HTR-8/SVneo (cell line): ENCODE measurements around the gene CREB1.
"Not testable (repeated sequence)": the region's sequence is repeated elsewhere in the genome, so short reads cannot be mapped to it uniquely, and the experiment has no call there.

Experiments
- DNase-seq: peaks from one replicate; pipeline ENCODE4 v3.0.0; 2011; ENCODE audit warnings: low spot score, mixed read lengths; ENCODE audit not compliant: insufficient read length
- FAIRE-seq: peaks from 2 replicates; lab custom pipeline; 2011; peaks lifted over from hg19 to GRCh38; lab: Jason Lieb, UNC

Gene CREB1

GRCh38 chr2:207603486-207603885 lies 73.7 kb downstream of the CREB1 start:
- DNase-seq (no peak), FAIRE-seq (no peak)

GRCh38 chr2:207606399-207606798 lies 76.6 kb downstream of the CREB1 start:
- FAIRE-seq (no peak), DNase-seq (no peak)

- DNase-seq (no peak), FAIRE-seq (no peak)
Measured at GRCh38 chr2:207606829-207607228, 77.1 kb downstream of the CREB1 start.

GRCh38 chr2:207612714-207613113 lies 83.0 kb downstream of the CREB1 start:
- no peak for DNase-seq
- no peak for FAIRE-seq

- DNase-seq, result no peak
- FAIRE-seq, result no peak
Measured at GRCh38 chr2:207614824-207615223, 85.1 kb downstream of the CREB1 start.

- peak; percentile 38 for FAIRE-seq
- DNase-seq, result peak; percentile 22
Measured at GRCh38 chr2:207616185-207616584, 86.4 kb downstream of the CREB1 start.

GRCh38 chr2:207617011-207617671 lies 87.4 kb downstream of the CREB1 start:
- peak; percentile 38 for FAIRE-seq
- DNase-seq, result peak; percentile 69

GRCh38 chr2:207619764-207620203 lies 90.0 kb downstream of the CREB1 start:
- FAIRE-seq (no peak), DNase-seq (no peak)

- FAIRE-seq, result no peak
- DNase-seq, result no peak
Measured at GRCh38 chr2:207621501-207622039, 91.8 kb downstream of the CREB1 start.

GRCh38 chr2:207624185-207625013 lies 94.6 kb downstream of the CREB1 start:
- DNase-seq, result peak; percentile 34
- FAIRE-seq, result no peak

GRCh38 chr2:207625014-207625907 lies 95.5 kb downstream of the CREB1 start, which contains the start of gene METTL21A:
METTL21A (minus strand) TSS chr2:207625394; CDS start chr2:207624375, 1,019 bp downstream.
- DNase-seq (peak; percentile 81), FAIRE-seq (no peak)

- no peak for DNase-seq
Measured at GRCh38 chr2:207629553-207629952, 99.8 kb downstream of the CREB1 start.

GRCh38 chr2:207630491-207630890 lies 100.7 kb downstream of the CREB1 start:
- no peak for DNase-seq
- FAIRE-seq, result no peak

More at GRCh38 chr2:207629553-207629952, 99.8 kb downstream of the CREB1 start:
- no peak for FAIRE-seq

- FAIRE-seq, result peak; percentile 51
- DNase-seq, result peak; percentile 62
Measured at GRCh38 chr2:207632575-207633493, 103.1 kb downstream of the CREB1 start.

- DNase-seq (no peak), FAIRE-seq (no peak)
Measured at GRCh38 chr2:207633686-207634085, 103.9 kb downstream of the CREB1 start.

- DNase-seq (no peak), FAIRE-seq (no peak)
Measured at GRCh38 chr2:207635468-207636200, 105.9 kb downstream of the CREB1 start.

- not testable (repeated sequence) for FAIRE-seq, DNase-seq
Measured at GRCh38 chr2:207639288-207639687, 109.5 kb downstream of the CREB1 start.

- FAIRE-seq (no peak), DNase-seq (no peak)
Measured at GRCh38 chr2:207640160-207640559, 110.4 kb downstream of the CREB1 start.
